Stomach (tissue), 9 donors: ENCODE results near the gene HERPUD1. TPM values are rescaled to one million over a fixed set of nuclear protein-coding genes. Genes with fewer than 3 reads are reported as not detected.
A peak's percentile ranks its signal among the peaks of the same experiment; 100 is the strongest.

Experiments used
- DNase-seq, 2 donors: peaks; one replicate each; pipeline versions ENCODE4 v3.0.0 to v3.0.0-alpha.2; 2013 to 2019
- H3K27ac ChIP-seq, 5 donors: fragments of 200-600 bp in 4 of 5; sonication (generic) in 4 of 5; one replicate each; pipeline ENCODE4 v1.5.1; 2013 to 2019; ENCODE audit warnings: mild to moderate bottlenecking in 1 of 5, moderate library complexity in 1 of 5
- H3K27me3 ChIP-seq, 3 donors: fragments of 200-600 bp; sonication (generic); one replicate each; pipeline ENCODE4 v1.5.1; 2017 to 2019; ENCODE audit warnings: mixed run types in 1 of 3
- H3K36me3 ChIP-seq, 4 donors: fragments of 200-600 bp; sonication (generic); 1 replicate in 3 of 4; 2 replicates in 1 of 4; pipeline ENCODE4 v1.5.1; 2016 to 2019
- H3K4me1 ChIP-seq, 4 donors: fragments of 200-600 bp; sonication (generic); one replicate each; pipeline ENCODE4 v1.5.1; 2016 to 2019
- H3K4me3 ChIP-seq, 4 donors: fragments of 200-600 bp; sonication (generic) in 3 of 4; one replicate each; pipeline ENCODE4 v1.5.1; 2016 to 2019; ENCODE audit warnings: mild to moderate bottlenecking in 1 of 4
- H3K9me3 ChIP-seq, 4 donors: fragments of 200-600 bp; sonication (generic); one replicate each; pipeline ENCODE4 v1.5.1; 2016 to 2019
- EP300 ChIP-seq: sonication (generic); formaldehyde crosslinking; IDR thresholded peaks from one replicate; pipeline ENCODE4 v1.6.1; 2017; ENCODE audit warnings: antibody characterized with exemption
- POLR2A ChIP-seq, 4 donors: fragments of 450-650 bp; IDR thresholded peaks; one replicate each; pipeline ENCODE4 v1.6.1; 2016; ENCODE audit warnings: antibody characterized with exemption in 4 of 4, control low read depth in 2 of 4, mild to moderate bottlenecking in 1 of 4, moderate library complexity in 1 of 4
- POLR2AphosphoS5 ChIP-seq, 3 donors: sonication (generic); formaldehyde crosslinking; IDR thresholded peaks; one replicate each; pipeline ENCODE4 v1.6.1; 2016; ENCODE audit warnings: antibody characterized with exemption in 3 of 3
- WGBS, 5 donors: extraction: QIAGEN DNeasy Blood & Tissue Kit in 3 of 5; methylation state at CpG; one replicate each; pipeline versions ENCODE4 v1.1.5 to v1.1.7; 2013 to 2018; 5-methylcytosine and 5-hydroxymethylcytosine counted together
- intact Hi-C: fragments of 100-400 bp; cut with DNase I; formaldehyde crosslinking; loops from one replicate; pipeline ENCODE4 v1.15.1; 2023; ENCODE audit warnings: low total_unique reads
- polyA plus RNA-seq, 3 donors: library from polyadenylated mRNA; stranded (reverse); fragments of 200-250 nt; gene quantifications; one replicate each; pipeline ENCODE4 v1.2.3, GENCODE V29; 2013
- total RNA-seq, 5 donors: library from RNA; depleted of rRNA; stranded (reverse); fragments of >200 nt; gene quantifications; one replicate each; pipeline versions ENCODE4 v1.1.0 to v1.2.3, GENCODE V29; 2014 to 2016
- TF ChIP-seq, protein P1 (sequence below), 7 experiments: fragments of 450-650 bp in 4 of 7; fragments of 200-600 bp in 3 of 7; sonication (generic) in 3 of 7; IDR thresholded peaks; one replicate each; pipeline ENCODE4 v1.5.1; 2016 to 2019; ENCODE audit warnings: antibody characterized with exemption in 7 of 7, control low read depth in 2 of 7, mild to moderate bottlenecking in 1 of 7
- donor health status: healthy with polysubstance abuse.
- donor health status: Bipolar disorder and iron deficiency.
- donor health status: healthy.

HERPUD1 gene
- total and polyA plus RNA-seq, 8 donors, result 2.6 to 329 (median 74.7) TPM

DNA sequence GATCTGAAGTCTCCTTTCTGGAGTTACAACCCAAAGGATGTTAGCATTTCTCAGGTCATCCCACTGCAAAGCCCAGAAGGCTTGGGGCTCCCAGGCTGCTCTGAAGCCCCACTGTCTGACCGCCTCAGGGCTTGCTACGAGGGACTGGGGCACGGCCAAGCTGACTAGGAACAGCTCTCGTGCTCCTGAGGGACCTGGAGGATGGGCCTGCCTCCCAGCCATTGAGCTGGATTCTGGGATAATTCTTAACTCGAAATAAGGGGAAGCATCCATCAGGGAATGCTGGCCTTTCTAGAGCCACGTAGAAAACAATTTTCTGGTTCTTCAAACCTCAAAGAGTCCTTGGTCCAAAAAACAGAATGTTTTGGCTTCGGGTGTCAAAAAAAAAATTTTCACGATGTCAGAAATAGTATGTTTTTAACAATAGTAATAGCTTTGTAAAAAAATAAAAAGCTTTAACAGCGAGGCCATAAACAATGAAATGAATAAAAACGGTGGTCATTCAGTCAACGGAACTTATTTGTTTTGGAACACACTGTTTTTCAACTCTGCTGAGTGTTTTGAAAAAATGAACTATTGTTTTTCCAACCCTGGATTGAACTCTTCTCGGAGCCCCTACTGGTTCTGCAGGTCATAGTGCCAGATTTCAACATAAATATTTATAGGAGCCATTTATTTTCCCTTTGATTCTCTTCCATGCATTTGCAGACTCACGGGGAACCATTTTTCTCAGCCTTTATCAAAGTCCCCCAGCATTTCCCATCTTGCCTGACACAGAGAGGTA lies 16.4 kb upstream of the HERPUD1 start:
- intact Hi-C loops, result no loop called here
- Histone ChIP-seq H3K4me1 (peaks cover 26 to 69% (median 61%) of the 10 kb centered on the region in 4 donors), H3K4me3 (no peak overlapping the region), H3K27me3 (no peaks in the 10 kb centered on the region), H3K36me3 (no peaks in the 10 kb centered on the region), H3K27ac (peak overlapping the region in 3 of 5 donors; percentile 55 to 79 (median 73)), H3K9me3 (no peaks in the 10 kb centered on the region)
- 48 to 52% (median 51%) methylated on average over 12 to 13 of the region's 13 CpGs for WGBS, 5 donors
- TF ChIP-seq POLR2AphosphoS5 (IDR thresholded peaks at IDR 0.05) (no peak), POLR2A (IDR thresholded peaks at IDR 0.05) (no peak), EP300 (no peak)
- TF ChIP-seq, protein P1, sequence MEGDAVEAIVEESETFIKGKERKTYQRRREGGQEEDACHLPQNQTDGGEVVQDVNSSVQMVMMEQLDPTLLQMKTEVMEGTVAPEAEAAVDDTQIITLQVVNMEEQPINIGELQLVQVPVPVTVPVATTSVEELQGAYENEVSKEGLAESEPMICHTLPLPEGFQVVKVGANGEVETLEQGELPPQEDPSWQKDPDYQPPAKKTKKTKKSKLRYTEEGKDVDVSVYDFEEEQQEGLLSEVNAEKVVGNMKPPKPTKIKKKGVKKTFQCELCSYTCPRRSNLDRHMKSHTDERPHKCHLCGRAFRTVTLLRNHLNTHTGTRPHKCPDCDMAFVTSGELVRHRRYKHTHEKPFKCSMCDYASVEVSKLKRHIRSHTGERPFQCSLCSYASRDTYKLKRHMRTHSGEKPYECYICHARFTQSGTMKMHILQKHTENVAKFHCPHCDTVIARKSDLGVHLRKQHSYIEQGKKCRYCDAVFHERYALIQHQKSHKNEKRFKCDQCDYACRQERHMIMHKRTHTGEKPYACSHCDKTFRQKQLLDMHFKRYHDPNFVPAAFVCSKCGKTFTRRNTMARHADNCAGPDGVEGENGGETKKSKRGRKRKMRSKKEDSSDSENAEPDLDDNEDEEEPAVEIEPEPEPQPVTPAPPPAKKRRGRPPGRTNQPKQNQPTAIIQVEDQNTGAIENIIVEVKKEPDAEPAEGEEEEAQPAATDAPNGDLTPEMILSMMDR (IDR thresholded peaks at IDR 0.05), result no peak
- DNase-seq, result peak in 1 of 2 donors; percentile 42

DNA sequence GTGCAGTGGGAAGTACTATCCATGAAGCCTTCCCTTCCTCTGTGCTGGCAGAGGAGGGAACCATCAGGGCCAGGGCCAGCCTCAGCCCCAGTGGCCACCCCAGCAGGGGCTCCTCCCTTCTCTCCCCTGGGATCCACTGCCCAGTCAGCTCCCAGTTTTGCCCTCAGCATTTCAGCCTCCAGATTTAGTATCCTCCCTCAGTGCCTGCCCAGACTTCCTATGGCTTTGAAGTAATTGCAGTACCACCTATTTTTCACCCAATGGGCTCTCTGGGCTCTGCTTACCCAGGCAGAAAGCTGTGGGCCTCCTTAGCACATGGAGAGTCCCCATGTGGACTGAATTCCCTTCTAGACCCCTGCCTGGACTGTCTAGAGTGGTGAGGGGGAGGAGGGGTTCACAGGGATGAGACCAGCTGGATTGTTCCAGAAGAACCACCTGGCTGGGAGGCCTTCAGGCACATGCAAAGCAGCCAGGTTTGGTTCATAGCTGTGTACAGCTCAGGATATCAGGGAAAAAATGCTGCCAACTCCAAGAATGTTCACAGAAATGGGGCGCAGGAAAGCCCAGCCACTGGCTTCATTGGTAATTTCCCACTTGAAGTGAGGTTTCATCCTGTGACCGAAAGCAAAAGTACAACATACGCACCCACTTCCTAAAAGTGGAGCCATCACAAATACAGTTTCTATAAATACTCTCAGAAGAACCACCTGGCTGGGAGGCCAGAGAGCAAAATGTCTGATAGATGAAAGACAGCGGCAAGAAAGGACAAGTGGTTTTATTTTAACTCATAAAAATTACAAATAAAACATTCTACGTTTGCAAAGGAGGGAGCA lies 15.2 kb upstream of the HERPUD1 start:
- no peaks in the 10 kb centered on the region for H3K27me3 ChIP-seq
- TF ChIP-seq POLR2AphosphoS5 (IDR thresholded peaks at IDR 0.05), result peak in 1 of 3 donors; percentile 25
- TF ChIP-seq EP300, result no peak
- TF ChIP-seq, protein P1 (IDR thresholded peaks at IDR 0.05), result no peak
- no peak for TF ChIP-seq POLR2A (IDR thresholded peaks at IDR 0.05)
- 54 to 67% (median 62%) methylated on average over 5 of the region's 5 CpGs for WGBS, 5 donors
- peak overlapping the region in 4 of 5 donors; percentile 47 to 79 (median 64) for H3K27ac ChIP-seq
- H3K9me3 ChIP-seq, result no peaks in the 10 kb centered on the region
- intact Hi-C loops, result no loop called here
- no peaks in the 10 kb centered on the region for H3K36me3 ChIP-seq
- peak in 1 of 2 donors; percentile 48 for DNase-seq
- H3K4me3 ChIP-seq, result no peak overlapping the region
- H3K4me1 ChIP-seq, result peaks cover 25 to 62% (median 56%) of the 10 kb centered on the region in 4 donors

DNA sequence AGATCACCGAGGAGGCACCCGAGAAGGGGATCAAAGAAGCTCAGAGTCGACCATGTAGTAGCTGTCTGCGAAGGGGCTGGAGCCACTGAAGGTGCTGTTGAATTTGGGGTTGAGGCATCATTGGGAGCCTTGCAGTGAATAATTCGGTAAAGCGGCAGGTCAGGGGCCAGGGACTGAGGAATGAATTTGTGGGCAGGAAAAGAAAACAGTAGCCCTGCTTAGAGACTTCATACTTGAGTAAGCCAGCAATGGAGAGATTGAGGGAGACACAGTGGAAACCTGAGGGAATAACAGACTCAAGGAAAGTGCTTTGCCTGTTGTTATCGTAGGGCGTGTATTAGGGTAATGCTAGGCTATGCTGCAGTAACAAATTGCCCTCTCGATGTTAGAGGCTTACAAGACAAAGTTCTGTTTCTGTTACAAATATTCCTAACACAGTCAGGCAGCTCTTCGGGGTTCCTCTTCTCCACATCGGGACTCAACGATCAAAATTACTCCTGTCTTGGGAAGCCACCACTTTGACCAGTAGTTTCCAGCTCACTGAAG lies 13.4 kb upstream of the HERPUD1 start:
- Histone ChIP-seq H3K4me3 (no peak overlapping the region), H3K4me1 (peaks cover 7 to 45% (median 40%) of the 10 kb centered on the region in 4 donors), H3K36me3 (no peaks in the 10 kb centered on the region), H3K27ac (peak overlapping the region in 2 of 5 donors; percentile 24 to 79), H3K9me3 (no peaks in the 10 kb centered on the region), H3K27me3 (no peaks in the 10 kb centered on the region)
- TF ChIP-seq POLR2AphosphoS5 (IDR thresholded peaks at IDR 0.05) (no peak), EP300 (no peak), POLR2A (IDR thresholded peaks at IDR 0.05) (no peak)
- TF ChIP-seq, protein P1 (IDR thresholded peaks at IDR 0.05), result no peak
- intact Hi-C loops, result no loop called here
- WGBS, 5 donors, result 89 to 96% (median 92%) methylated on average over 12 of the region's 12 CpGs
- no peak for DNase-seq
